HG02870 (cell line): Measurements from ENCODE around the gene ERAL1.
"Not testable (repeated sequence)": the region's sequence is repeated elsewhere in the genome, so short reads cannot be mapped to it uniquely, and the experiment has no call there.

Experiments used
- ATAC-seq: cut with Tn5 transposase; IDR thresholded peaks from one replicate; pipeline ENCODE4 v1.9.1; 2021; ENCODE audit warnings: mild to moderate bottlenecking, moderate library complexity; ENCODE audit not compliant: unreplicated experiment

ERAL1 gene

DNA sequence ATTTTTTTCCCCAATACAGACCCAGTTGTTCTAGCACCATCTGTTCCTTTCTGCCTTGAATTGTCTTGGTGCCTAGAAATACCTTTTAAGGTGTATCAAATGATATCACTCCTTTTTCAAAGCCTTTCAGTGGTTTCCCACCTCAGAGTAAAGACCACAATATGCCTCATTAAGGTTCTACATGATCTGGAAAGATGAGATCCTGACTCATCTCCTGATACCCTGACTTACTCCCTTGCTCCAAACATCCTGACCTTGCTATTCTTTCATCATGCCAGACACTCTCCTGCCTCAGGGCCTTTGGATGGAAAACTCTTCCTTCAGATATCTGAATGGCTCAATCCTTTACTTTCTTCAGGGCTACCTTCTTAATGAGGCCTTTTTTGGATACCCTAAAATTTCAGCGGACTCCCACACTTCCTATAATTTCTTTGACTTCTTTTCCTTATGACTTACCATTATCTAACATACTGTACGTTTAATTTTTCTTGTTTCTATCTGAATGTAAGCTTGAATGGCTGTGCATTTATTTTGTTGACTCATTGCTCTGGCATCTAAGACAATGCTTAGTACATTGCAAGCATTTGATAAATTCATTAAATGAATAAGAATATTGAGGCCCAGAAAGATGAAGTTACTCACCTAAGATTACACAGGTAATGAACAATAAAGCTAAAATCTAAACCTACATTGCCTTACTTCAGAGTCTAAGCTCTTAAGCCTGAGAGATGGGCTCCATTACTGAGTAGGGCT, 23.5 kb downstream of the ERAL1 start:
- ATAC-seq: no peak

DNA sequence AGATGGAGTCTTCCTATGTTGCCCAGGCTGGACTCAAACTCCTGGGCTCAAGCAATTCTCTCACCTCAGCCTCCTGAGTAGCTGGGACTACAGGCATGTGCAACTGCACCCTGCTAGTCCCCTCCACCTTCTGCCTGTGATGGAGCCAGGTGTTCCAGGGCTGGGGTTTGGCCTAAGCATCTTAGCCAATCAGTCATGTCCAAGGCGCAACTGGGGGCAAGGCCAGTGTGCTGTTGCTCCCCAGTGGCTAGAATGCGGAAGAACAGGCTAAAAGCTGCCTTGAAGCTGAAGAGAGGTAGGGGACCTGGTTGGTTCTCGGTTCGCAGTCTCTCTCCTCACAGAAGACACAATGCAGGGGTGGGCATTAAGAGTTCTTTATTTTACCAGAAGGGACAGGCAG, 24.2 kb downstream of the ERAL1 start:
- no peak for ATAC-seq

DNA sequence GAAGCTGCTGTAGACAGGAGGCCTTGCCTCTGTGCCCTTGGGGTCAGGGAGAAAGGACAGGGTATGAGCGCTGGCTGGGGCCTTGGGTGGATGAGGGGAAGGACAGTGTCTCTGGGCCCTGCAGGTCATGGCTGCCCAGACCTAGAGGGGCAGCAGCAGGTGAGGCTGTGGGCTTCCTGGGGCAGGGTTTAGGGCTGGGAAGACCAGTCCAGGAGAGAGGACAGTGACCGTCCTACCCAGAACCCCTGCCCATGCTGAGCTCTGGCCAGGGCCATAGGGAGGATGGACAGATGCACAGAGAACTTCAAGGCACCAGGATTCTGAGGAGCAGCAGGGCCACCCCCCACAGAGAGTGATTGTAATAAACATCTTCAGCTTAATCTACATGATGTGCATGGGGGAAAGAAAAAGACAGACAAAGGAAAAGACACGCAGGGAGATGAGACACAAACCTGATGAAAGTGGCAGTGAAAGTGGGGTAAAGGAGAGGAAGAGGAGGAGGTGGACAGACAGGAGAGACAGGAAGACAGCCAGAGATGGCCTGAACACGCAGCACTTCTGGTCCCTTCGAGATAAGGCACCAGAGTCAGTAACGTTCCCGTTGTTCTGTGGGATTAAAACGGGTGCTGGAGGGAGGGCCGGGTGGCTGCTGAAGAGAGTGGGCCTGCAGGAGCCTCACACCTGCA, 25.2 kb downstream of the ERAL1 start:
- ATAC-seq: no peak

DNA sequence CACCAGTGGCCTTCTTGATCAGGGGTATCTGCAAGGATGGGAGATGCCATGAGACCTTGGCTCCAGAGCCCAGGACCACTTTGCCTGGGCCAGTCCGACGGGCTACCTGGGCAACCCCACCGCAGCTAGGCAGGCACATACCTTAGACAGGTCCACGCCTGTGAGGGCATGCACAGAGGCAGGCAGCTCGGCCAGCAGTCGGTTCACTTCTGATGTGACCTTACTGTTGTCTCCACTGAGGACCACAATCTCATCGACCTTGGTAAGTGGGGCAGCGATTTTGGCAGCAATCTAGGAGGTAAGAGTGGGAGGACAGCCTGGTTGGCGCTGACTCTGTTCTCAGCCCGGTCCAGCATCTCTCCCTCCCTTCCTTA, 25.7 kb downstream of the ERAL1 start:
- ATAC-seq: no peak

DNA sequence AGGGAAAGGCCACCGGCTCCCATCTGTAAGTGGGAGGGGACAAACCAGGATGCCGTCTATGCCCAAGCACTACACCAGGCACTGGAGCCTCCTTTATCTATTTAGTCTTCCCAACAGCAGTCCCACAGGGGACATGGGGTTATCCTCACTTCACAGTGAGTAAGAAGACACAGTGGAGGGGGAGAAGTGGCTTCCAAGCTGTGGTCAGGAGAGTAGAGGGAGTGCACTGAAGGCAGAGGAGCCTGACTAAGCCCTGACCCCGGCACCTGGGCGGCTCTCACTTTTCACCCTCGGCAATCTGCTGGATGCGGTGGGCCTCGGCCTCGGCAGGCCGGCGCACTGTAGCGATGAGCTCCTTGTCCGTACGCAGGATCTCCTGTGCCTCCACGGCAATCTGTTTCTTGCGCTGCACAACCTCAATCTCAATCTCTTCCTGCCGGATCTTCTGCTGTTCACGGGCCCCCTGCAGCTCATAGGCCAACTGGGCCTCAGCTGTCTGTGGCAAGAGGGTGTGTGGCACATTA, 26.8 kb downstream of the ERAL1 start:
- ATAC-seq: no peak

DNA sequence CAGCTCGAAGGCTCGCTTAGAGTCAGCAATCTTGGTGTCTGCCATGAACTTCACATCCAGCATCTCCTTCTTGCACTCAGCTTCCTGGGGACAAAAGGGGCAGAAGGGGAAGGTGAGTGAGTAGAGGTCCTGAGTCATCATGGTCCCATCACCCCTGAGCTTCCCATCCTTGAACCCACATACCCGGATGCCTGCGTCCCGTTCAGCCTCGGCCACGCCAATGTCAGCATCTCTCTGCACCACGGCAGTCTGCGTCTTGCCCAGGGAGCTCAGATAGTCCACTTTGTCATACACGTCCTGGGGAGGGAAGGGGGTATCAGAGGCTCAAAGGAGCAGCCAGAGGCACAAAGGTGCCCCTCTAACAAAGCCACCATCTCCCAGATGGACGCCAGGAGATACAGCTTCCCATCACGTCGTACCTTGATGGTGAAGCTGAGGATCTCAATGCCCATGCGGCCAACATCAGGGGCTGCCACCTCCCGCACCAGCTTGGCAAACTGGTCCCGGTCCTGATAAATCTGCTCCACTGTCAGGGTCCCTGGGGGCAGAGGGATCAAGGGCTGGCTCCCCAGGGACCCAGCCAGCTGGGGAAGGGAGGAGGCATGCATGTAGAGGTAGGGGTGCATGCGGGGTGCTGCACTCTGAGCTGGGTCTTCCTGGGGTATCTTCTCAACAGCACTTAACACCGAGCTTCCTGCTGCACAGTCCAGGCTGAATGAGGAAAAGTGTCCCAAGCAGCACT, 27.5 kb downstream of the ERAL1 start:
- no peak for ATAC-seq

DNA sequence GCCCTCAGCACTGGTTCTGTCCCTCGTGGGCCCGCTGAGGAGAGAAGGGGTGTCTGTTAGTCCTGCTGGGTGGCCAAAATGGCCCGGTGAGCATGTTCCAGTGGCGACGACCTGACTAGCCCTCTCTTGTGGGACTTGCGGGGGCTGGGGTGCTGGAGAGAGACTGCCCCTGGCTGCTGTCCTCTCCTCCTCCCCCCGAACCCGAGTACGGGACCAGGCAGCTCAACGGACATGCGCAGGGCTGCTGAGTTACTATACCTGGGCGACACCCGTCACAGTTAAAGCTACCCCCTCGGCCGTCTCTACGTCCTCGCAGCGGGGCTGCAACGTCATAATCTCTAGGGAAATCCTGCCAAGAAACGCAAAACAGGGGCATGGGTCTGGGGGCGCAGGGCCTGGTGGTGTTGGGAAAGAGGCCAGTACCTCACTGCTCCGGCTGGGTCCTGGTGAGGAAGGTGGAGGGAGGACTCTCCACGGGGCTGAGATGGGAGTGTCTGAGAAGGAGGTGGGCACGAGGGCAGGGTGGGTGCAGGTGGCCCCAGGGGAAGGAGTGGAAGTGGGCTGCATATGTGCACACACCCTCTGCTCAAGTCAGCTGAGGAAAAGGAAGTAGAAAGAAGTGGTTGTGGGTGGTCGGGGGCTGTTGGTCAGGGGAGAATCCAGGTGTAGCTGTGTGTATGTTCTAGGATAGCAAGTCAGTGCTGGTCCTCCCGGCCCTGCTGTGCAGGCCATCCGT, 29.3 kb downstream of the ERAL1 start:
- ATAC-seq: no peak

DNA sequence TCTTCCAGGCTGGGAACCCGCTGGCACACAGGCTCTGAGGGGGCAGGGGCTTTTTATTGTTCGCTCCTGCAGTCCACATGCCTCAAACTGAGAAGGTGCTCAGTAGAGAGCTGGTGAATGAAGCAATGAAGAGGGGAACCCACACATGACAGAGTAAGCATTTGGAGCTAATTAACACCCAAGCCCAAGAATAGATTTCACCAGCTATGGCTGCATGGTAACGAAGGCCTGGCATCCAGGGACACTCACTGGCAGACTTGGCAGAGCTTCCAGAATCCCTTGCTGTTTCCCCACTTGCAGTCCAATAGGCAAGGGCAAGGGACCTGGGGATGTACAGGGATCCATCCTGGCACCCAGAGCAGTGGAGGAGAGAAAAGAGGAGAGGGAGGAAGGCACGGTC, 30.5 kb downstream of the ERAL1 start:
- ATAC-seq: no peak

DNA sequence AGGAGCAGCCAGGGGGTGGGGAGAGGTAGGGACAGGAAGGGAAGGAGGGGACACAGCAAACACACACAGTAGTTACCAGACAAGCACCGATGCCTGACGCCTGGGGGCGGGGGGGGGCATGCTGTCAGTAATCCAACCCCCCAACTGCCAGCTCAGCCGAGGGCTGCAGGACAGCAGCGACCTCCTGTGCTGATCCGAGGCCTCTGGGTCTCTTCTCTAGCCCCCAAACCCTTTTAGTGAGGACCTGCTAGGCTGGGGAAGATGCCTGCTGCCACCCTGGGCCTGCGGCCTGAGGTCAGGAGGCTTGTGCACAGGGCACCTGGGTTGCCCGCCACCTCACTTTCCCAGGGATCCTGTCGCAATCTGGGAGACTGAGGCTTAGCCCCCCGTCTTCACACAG, 31.1 kb downstream of the ERAL1 start:
- ATAC-seq: no peak

DNA sequence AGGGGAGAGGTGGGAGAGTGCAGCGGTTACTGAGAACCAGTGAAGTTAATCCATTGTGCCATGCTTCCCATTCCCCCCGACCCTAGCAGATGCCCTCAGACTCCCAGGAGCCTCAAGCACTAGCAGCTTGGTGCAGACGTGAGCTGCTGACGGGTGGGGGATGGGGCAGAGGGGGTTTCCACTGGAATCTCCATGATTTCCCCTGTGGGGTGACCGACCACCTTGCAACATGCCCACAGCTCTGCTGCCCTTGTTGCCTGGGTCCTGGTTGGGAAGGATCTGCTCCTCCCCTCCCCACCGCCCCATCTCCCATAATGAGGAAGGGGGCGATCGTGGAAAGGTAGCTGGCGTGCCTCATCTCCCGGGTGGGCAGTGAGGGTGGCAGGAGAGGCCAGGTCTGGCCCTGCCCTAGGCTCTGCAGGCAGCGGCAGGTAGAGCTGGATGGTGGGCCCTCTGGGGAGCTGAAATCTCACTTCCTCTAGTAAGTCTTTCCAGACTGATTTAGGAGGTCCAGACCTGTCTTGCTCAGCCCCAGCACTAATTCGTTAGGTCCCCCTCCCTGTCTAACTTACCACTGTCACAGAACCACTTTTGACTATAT, 33.2 kb downstream of the ERAL1 start:
- ATAC-seq: no peak

DNA sequence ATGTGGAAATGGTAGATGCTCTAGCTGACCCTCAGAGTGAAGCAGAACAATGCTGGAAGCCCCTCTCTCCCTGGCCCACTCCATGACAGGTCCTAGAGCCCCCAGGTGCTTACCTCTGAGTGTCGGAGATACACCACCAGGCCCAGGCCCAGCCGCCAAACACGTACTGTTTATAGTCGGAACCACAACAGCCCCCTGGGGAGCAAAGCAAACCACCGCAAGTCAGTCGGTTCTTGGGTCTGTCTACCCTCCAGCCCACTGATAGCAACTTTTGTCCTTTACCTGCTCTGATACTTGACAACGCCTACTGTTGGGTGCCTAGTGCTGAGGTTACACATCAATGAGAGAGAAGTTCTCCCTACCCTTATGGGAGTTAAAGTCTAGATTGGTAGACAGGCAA, 34.0 kb downstream of the ERAL1 start:
- no peak for ATAC-seq

DNA sequence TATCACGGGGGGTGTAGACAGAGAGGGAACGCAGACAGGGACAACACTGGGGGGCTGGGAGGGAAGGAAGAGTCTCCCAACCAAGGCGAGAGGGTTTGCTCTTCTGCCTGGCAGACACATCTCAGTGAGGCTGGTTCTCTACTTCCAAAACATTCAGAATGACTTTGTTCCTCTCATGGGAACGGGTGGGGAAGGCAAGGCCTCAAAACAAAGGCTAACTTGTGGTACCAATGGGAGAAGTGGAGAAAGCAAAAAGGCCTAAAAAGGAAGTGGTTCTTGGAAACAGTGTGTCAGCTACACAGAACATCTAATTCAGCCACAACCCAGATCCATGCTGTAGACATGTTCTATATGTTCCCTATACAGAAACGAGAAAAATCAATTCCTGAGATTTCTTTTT, 35.2 kb downstream of the ERAL1 start:
- no peak for ATAC-seq

DNA sequence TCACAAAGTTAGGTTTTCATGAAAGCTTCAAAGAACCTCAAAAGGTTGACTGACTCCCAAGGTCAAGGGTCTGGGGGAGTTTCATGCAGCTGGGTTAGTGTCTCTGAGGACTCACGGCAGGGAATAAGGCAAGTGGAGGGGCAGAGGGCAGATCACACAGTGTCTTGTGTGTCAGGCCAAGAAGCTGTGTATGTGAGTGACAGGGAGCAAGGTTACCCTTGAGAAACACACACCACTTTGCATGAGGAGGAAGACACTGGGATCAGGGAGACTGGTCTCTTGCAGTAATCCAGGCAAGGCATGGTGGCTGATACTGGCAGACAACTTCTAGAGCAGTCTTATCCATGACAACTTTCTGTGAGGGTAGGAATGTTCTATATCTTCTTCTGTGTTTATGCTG, 36.4 kb downstream of the ERAL1 start:
- ATAC-seq: no peak

DNA sequence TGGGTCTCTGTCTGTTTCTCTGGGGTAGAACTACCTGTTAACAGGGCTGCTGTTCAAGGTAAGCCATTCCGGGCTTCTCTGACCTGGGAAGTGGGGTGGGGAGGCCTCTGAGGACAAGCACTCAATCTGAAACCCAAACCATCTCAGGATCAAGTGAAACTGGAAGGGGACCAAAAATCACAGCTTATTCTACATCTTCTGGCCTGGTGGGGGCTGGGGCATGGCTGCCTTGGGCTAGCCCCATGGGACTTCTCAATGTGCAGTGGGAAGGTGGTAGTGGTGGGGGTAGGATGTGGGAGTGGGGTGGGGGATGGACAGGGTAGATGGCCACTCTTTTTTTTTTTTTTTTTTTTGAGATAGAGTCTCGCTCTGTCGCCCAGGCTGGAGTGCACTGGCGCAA, 37.2 kb downstream of the ERAL1 start:
- no peak for ATAC-seq

DNA sequence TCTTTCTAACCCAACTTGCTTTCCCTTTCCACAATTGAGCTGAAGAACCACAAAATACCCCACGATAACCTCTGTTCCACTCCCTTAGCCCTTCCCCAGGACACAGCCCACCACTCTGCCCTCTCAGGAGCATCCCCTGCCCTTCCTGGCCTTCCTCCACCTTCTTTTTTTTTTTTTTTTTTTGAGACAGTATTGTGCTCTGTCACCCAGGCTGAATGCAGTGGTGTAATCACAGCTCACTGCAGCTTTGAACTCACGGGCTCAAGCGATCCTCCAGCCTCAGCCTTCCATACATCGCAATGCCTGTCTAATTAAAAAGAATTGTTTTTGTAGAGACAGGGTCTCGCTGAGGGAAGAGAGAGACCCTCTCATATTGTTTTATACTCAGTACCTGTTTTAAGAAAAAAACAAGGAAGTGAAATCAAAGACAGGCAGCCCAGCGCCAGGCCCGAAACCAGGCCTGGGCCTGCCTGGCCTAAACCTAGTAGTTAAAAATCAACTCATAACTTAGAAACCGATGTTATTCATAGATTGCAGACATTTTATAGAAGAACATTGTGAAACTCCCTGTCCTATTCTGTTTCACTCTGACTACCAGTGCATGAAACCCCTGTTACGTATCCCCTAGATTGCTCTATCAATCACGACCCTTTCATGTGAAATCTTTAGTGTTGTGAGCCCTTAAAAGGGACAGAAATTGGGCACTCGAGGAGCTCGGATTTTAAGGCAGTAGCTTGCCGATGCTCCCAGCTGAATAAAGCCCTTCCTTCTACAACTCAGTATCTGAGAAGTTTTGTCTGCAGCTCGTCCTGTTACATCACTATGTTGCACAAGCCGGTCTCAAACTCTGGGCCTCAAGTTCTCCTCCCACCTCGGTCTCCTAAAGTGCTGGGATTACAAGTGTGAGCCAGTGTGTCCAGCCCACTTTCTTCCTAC, 38.7 kb downstream of the ERAL1 start:
- not testable (repeated sequence) for ATAC-seq

DNA sequence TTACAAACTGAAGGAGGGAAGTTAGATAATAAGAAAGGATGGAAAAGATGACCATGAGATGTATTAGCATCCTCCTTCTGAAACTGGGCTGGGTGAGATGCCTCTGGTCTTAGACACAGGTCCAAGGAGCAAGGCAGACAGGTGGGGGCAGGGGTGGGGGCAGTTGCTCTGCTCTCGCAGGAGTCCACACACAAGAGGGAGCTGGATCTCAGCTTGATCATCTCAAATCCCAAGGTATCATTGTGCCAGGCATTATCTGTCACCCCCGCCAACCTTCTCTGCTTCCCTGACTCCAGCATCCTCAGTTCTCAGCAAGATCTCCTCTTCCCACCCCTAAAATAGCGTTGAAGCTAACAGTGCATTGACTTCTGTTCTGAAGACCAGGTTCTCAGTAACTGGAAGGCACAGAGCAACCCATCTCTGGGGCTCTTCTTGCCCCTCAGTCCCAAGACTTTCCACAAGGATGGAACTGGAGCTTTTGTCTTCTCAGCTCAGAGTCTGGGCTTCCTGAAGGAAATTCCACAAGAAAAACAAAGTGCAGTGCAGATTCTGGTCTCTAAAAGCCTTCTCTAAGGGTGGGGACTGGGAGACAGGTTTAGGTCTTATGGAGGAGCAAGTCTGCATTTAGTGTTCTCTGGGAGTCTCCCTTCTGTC, 41.1 kb downstream of the ERAL1 start:
- no peak for ATAC-seq

DNA sequence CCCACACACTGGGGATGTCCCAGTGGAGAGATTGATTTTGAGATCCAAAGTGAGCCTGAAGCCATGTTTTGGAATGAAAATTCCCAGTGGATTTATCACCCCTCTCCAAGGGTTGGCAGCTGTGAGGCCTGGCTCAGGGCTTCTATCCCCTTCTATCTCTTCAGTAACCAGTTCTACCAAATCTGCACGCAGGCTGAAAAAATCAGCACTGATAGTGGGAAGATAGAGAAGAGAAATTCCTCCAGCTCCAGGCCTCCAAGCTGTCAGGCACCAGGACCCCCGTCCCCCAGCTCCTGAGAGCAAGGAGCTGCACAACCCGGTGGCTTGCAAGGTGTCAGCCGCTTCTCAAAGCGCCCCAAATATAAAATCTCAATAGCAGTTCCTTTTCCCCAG, 41.7 kb downstream of the ERAL1 start:
- ATAC-seq: no peak

DNA sequence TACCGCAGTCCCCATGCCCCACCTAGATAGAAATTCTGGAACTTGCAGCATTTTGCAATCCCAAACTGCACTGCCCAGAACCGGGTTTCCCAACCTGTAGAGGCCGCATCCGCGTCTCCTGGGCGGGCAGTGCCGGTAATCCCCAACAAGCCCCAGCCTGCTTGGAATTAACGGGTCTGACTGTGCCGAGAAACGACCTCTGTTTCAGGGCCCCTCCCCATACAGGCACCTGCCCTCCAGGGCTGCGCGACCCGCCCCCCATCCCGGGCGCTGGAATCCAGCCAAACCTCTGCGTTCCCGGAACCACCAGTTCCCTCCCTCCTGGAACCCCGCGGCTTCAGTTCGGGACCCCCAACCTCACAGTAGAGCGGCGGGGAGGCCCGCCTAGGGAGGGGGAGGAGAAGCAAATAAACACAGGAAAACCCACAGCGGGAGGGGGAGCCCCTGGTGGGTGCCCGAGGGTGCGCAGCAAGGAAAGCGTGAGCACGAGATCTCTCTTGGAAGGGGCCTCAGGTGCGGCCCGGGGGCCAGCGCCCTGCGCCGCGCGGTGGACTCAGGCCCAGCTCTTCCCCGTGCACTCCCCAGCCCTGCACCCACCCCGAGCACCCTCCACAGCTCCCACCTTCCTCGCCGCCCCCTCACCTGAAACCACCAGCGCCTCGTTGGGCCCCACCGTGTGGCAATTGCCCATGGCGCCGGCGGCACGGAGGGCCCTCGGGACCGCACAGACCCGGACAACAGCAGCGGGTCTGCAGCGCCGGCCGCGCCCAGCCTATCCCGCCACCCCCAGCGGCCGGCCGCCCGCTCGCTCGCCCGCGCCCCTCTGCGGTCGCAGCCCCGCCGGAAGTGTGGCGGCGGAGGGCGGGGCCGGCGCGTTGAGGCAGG, 42.3 kb downstream of the ERAL1 start, which contains the start of gene FLOT2:
FLOT2 (minus strand) TSS at position 850 of the 885 bp plus-strand sequence; CDS start at position 691, 159 bp downstream.
- no peak for ATAC-seq
